Sciatic nerve (tissue), 2 donors: ENCODE measurements around the gene SLC7A9. TPM values are rescaled to one million over a fixed set of nuclear protein-coding genes. Genes with fewer than 3 reads are reported as not detected.
"Not testable (repeated sequence)": the region's sequence is repeated elsewhere in the genome, so short reads cannot be mapped to it uniquely, and the experiment has no call there.

Source experiments
- ATAC-seq: fragments of 200-7000 bp; cut with Tn5 transposase; one replicate; pipeline ENCODE4 v1.9.1; 2020; ENCODE audit warnings: mild to moderate bottlenecking, moderate library complexity
- DNase-seq: peaks from one replicate; pipeline ENCODE4 v3.0.0-alpha.2; 2020; ENCODE audit warnings: low spot score
- intact Hi-C: fragments of 100-400 bp; cut with DNase I; formaldehyde crosslinking; loops from one replicate; pipeline ENCODE4 v1.14.2; 2022
- total RNA-seq: library from RNA; stranded (reverse); fragmentation: NEBNext Ultra II Directional; extraction: Animal tissue kit (Norgen Biotek cat#: 25700); gene quantifications from one replicate; pipeline ENCODE4 v1.2.1, GENCODE V29; 2021
- donor health status: DM: no; HTN: no; CAD: no.
- donor health status: DM: no; HTN: no; CAD: no.

SLC7A9 gene
- total RNA-seq, 1 donor from 2014 or later: 0.89 TPM

GRCh38 chr19:32833388-32833787, 36.2 kb downstream of the SLC7A9 start:
- intact Hi-C loops, ATAC-seq, DNase-seq: not testable (repeated sequence)

GRCh38 chr19:32832825-32833224, 36.7 kb downstream of the SLC7A9 start:
- intact Hi-C loops, DNase-seq, ATAC-seq: not testable (repeated sequence)

GRCh38 chr19:32832094-32832493, 37.5 kb downstream of the SLC7A9 start:
- intact Hi-C loops: not testable (repeated sequence)

GRCh38 chr19:32831611-32832010, 38.0 kb downstream of the SLC7A9 start:
- no peak for DNase-seq
- ATAC-seq: no peak
- intact Hi-C loops: no loop called here

More at GRCh38 chr19:32832094-32832493, 37.5 kb downstream of the SLC7A9 start:
- not testable (repeated sequence) for DNase-seq, ATAC-seq

GRCh38 chr19:32830231-32831014, 39.1 kb downstream of the SLC7A9 start:
- DNase-seq (no peak), ATAC-seq (no peak)
- intact Hi-C loops: no loop called here

GRCh38 chr19:32829345-32829896, 40.1 kb downstream of the SLC7A9 start:
- intact Hi-C loops: no loop called here
- DNase-seq (no peak), ATAC-seq (no peak)

GRCh38 chr19:32828643-32829344, 40.8 kb downstream of the SLC7A9 start:
- ATAC-seq (no peak), DNase-seq (no peak)
- intact Hi-C loops: no loop called here

GRCh38 chr19:32828139-32828538, 41.4 kb downstream of the SLC7A9 start:
- DNase-seq (no peak), ATAC-seq (no peak)
- intact Hi-C loops: no loop called here

- intact Hi-C loops: no loop called here
- ATAC-seq: no peak
- DNase-seq: no peak
These were observed 44.5 kb downstream of the SLC7A9 start for GRCh38 chr19:32824916-32825608.

- ATAC-seq: no peak
- intact Hi-C loops: no loop called here
- no peak for DNase-seq
These were observed 45.3 kb downstream of the SLC7A9 start for GRCh38 chr19:32824191-32824751.

- DNase-seq: no peak
- ATAC-seq: no peak
- intact Hi-C loops: no loop called here
These were observed 45.8 kb downstream of the SLC7A9 start for GRCh38 chr19:32823747-32824102.

GRCh38 chr19:32822916-32823746, 46.4 kb downstream of the SLC7A9 start:
- DNase-seq (no peak), ATAC-seq (no peak)
- intact Hi-C loops: no loop called here

GRCh38 chr19:32819419-32820400, 49.9 kb downstream of the SLC7A9 start:
- DNase-seq: no peak
- intact Hi-C loops: no loop called here

GRCh38 chr19:32818536-32818935, 51.0 kb downstream of the SLC7A9 start:
- ATAC-seq: no peak
- intact Hi-C loops: no loop called here
- DNase-seq: no peak

More at GRCh38 chr19:32819419-32820400, 49.9 kb downstream of the SLC7A9 start:
- no peak for ATAC-seq

GRCh38 chr19:32817569-32818476, 51.7 kb downstream of the SLC7A9 start:
- ATAC-seq (no peak), DNase-seq (no peak)
- intact Hi-C loops: no loop called here

- DNase-seq (no peak), ATAC-seq (no peak)
- intact Hi-C loops: no loop called here
These were observed 52.9 kb downstream of the SLC7A9 start for GRCh38 chr19:32816555-32817099.
